Measurements from ENCODE around the gene LMO1. TPM values are rescaled to one million over a fixed set of nuclear protein-coding genes. Genes with fewer than 3 reads are reported as not detected.

The LMO1 gene
- total RNA-seq, 1 donor from 2014 or later = 2.7 TPM

DNA sequence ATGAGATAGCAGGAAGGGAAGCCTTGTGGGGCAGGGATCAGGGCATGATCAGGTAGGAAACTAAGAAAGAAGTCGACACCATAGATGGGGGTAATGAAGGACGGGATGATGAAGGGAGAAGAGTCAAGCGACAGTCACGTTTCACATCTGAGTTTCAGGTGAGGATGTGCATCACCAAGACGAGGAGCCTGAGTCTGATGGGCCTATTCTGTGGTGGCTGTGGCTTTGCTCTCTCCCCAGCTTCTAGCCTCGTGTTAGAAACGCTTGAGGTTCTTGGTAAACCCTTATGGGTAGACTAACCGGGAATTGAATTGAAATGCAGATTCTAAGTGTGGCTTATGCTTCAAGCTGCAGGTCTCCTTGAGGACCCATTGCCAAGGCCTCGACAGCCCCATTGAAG lies 45.6 kb upstream of the LMO1 start:
- H3K4me3 Mint-ChIP-seq = no peak overlapping the region
- no peak for DNase-seq (ENCODE audit: extremely low spot score, unreplicated experiment)
- TF ChIP-seq, protein P1, sequence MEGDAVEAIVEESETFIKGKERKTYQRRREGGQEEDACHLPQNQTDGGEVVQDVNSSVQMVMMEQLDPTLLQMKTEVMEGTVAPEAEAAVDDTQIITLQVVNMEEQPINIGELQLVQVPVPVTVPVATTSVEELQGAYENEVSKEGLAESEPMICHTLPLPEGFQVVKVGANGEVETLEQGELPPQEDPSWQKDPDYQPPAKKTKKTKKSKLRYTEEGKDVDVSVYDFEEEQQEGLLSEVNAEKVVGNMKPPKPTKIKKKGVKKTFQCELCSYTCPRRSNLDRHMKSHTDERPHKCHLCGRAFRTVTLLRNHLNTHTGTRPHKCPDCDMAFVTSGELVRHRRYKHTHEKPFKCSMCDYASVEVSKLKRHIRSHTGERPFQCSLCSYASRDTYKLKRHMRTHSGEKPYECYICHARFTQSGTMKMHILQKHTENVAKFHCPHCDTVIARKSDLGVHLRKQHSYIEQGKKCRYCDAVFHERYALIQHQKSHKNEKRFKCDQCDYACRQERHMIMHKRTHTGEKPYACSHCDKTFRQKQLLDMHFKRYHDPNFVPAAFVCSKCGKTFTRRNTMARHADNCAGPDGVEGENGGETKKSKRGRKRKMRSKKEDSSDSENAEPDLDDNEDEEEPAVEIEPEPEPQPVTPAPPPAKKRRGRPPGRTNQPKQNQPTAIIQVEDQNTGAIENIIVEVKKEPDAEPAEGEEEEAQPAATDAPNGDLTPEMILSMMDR (conservative IDR thresholded peaks at IDR 0.05) = no peak
- no peaks in the 10 kb centered on the region for H3K36me3 Mint-ChIP-seq
- peaks cover 19% of the 10 kb centered on the region for H3K27me3 Mint-ChIP-seq
- H3K27ac Mint-ChIP-seq = no peak overlapping the region
- no peaks in the 10 kb centered on the region for H3K9me3 Mint-ChIP-seq
- no peaks in the 10 kb centered on the region for H3K4me1 Mint-ChIP-seq (ENCODE audit: unreplicated experiment)

DNA sequence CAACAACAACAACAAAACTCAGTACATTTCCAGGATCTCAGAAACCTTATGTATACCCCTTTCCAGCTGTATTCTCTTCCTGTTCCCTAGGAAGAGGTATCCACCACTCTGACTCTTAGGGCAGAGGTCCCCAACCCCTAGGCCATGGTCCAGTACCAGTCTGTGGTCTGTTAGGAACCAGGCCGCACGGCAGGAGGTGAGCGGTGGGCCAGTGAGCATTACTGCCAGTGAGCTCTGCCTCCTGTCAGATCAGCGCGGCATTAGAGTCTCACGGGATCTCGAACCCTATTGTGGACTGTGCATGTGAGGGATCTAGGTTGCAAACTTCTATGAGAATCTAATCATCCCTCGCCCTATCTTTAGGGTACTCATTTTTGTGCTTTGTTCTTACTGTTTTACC lies 43.9 kb upstream of the LMO1 start:
- TF ChIP-seq, protein P1 (conservative IDR thresholded peaks at IDR 0.05) = no peak
- Mint-ChIP-seq H3K27ac (no peak overlapping the region), H3K4me1 (ENCODE audit: unreplicated experiment) (no peaks in the 10 kb centered on the region), H3K27me3 (peaks cover 19% of the 10 kb centered on the region), H3K9me3 (no peaks in the 10 kb centered on the region), H3K4me3 (no peak overlapping the region), H3K36me3 (no peaks in the 10 kb centered on the region)
- DNase-seq (ENCODE audit: extremely low spot score, unreplicated experiment) = no peak

GRCh38 chr11:8301622-8302021 lies 37.9 kb upstream of the LMO1 start:
- TF ChIP-seq, protein P1 (conservative IDR thresholded peaks at IDR 0.05) = no peak

DNA sequence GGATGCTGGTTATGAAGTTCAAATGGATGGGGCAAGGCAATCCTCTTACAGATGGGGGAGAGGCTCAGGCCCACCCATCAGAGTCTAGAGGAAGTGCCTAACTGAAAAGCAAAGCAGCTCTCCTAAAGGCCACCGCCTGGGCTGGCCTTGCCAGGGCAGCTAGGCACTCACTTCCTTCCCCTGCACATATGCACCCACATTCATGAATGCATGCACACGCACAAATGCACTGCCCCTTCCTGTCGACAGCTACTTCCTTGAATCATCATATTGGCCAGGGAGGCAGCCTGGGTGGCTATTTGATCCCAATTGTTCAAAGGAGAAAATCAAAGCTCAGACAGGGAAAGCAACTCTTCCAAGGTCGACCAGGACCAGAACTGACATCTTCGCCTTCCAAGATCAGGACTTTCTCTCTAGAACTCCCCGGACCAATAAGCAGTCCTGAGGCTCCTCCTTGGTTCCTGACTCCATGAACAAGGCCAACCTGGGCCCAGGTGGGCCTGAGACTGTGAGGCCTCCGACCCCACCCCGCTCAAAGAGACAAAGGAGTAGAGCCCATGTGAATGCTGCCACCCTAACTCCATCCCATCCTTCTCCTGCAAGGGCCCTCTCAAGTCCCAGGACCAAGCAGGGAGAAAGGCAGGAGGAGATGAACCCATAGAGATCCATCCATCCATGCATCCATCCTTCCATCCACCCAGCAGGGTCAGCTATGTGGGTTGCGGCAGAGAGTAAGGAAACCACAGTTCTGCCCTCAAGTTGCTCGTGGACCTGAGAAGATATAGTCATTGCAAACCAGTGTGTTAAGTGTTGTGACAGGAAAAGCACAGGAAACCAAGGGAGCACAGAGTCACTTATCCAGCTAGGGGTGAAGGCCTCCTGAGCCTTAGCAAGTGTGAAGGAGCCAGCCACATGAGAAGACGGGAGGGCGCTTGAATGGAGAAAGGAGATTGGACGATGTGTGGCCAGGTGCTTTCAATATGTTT lies 35.4 kb upstream of the LMO1 start:
- Mint-ChIP-seq H3K27me3 (no peaks in the 10 kb centered on the region), H3K27ac (no peak overlapping the region), H3K4me3 (no peak overlapping the region), H3K9me3 (no peaks in the 10 kb centered on the region), H3K36me3 (no peaks in the 10 kb centered on the region), H3K4me1 (ENCODE audit: unreplicated experiment) (no peaks in the 10 kb centered on the region)
- TF ChIP-seq, protein P1 (conservative IDR thresholded peaks at IDR 0.05) = no peak
- peak; percentile 37 for DNase-seq (ENCODE audit: extremely low spot score, unreplicated experiment)

More at GRCh38 chr11:8301622-8302021, 37.9 kb upstream of the LMO1 start:
- no peaks in the 10 kb centered on the region for H3K9me3 Mint-ChIP-seq
- no peaks in the 10 kb centered on the region for H3K27me3 Mint-ChIP-seq
- H3K4me3 Mint-ChIP-seq = no peak overlapping the region
- no peak for DNase-seq (ENCODE audit: extremely low spot score, unreplicated experiment)
- no peaks in the 10 kb centered on the region for H3K4me1 Mint-ChIP-seq (ENCODE audit: unreplicated experiment)
- H3K36me3 Mint-ChIP-seq = no peaks in the 10 kb centered on the region
- no peak overlapping the region for H3K27ac Mint-ChIP-seq

DNA sequence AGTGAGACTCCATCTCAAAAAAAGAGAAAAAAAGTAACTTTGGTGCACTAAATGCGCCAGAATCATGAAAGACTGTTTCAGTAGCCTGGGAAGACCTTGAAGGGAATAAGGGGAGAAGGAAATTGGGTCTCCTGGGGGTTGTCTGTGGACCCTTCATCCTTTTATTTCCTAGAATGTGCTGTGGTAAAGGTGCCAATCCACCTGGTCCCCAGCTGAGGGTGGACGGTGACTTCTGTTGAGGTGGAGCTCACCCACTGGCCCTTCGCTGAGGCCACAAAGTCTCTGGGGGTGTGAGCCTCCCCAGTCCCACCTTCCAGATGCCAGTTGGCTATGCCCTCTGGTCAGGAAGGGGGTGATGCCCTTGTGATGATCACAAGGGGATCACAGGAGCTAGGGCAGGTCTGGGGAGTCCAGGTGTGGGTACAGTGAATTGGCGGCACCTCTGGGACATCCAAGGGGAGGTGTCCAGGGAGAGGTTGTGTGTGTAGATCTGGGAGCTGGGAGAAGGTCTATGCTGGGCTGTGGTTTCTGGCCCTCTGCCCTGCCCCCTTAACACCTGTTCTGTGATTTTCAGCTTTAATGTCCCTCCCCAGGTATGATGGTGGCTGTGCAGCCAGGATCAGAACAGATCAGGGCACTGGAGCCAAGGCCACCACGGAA lies 34.2 kb upstream of the LMO1 start:
- Mint-ChIP-seq H3K27me3 (no peaks in the 10 kb centered on the region), H3K4me3 (no peak overlapping the region), H3K9me3 (no peaks in the 10 kb centered on the region), H3K27ac (no peak overlapping the region), H3K36me3 (no peaks in the 10 kb centered on the region), H3K4me1 (ENCODE audit: unreplicated experiment) (no peaks in the 10 kb centered on the region)
- TF ChIP-seq, protein P1 (conservative IDR thresholded peaks at IDR 0.05) = no peak
- DNase-seq (ENCODE audit: extremely low spot score, unreplicated experiment) = peak; percentile 45

Measured in type B pancreatic cell (in vitro differentiated cells).